ENCODE measurements around the gene GUK1. TPM values are rescaled to one million over a fixed set of nuclear protein-coding genes. Genes with fewer than 3 reads are reported as not detected.
A peak's percentile ranks its signal among the peaks of the same experiment; 100 is the strongest.

The GUK1 gene
- polyA plus RNA-seq, 3 donors, result 262 to 391 (median 316) TPM

DNA sequence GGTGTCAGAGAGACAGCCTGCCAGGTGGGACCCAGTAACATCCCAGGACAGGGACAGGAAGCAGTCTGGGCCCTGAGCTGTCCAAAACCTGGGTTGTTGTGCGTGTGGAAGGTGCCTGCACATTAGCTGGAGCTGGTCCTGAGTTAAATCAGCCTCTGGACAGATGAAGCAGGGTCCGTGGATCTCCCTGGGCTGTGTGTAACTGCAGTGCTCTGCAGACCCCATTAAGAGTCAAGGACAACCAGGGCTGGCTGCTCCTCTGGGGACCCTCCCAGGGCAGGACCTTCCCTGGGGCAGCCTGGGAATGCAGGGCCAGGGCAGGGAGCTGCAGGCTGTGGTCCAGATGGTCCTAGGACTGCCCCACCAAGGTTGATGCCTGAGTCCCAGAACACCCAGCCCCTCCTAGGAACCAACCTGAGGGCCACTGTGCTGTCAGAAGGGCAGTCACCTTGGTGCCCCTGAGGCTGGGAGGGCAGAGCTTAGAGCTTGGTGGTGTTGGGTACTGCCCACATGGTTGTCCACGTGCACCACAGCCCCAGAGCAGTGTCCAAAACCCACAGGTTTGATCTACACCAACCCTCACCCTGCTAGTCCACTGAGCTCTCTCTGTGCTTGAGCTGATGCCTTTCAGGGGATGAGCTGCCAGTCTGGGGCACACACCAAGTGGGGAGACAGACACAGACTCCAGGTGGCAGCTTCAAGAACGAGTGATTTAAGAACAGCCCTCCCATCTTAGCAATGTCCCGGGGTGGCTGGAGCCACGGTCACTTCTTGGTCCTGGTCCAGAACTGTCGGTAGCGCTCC is 33.9 kb upstream of the GUK1 start:
- H3K4me3 Mint-ChIP-seq, result no peak overlapping the region
- H3K27me3 Mint-ChIP-seq (ENCODE audit: low read depth in 3 of 3), result peaks cover 0 to 2% (median 0%) of the 10 kb centered on the region in 3 donors
- peaks cover 55% of the 10 kb centered on the region for H3K79me2 ChIP-seq (ENCODE audit: insufficient read depth, low read length)
- intact Hi-C loops (cut with micrococcal nuclease), result loop anchor here (2.0 to 5.0 kb wide), 2 partner anchors 17 to 36 kb away; partner anchors contain the start of gene GUK1 (in 1 of the 2)
- peak overlapping the region in 4 of 7 donors; percentile 15 to 65 (median 36) for H3K27ac Mint-ChIP-seq
- peaks cover 7% of the 10 kb centered on the region for H4K20me1 ChIP-seq (ENCODE audit: insufficient read depth, low read length)
- peaks cover 11 to 21% of the 10 kb centered on the region in 2 donors for H3K36me3 ChIP-seq (replicated peaks in 1 of 2; ENCODE audit: control insufficient read depth in 1 of 2, insufficient read depth in 2 of 2, low read length in 2 of 2)
- H3K9ac ChIP-seq (ENCODE audit: insufficient read depth, low read length, poor library complexity, severe bottlenecking), result no peak overlapping the region
- H3K4me3 ChIP-seq (replicated peaks in 1 of 3; ENCODE audit: low read depth in 2 of 3, low read length in 3 of 3), result no peak overlapping the region
- H3K4me2 ChIP-seq (replicated peaks; ENCODE audit: extremely low read depth, low read length, poor library complexity, severe bottlenecking), result no peak overlapping the region
- H3K4me1 Mint-ChIP-seq, result peaks cover 50% of the 10 kb centered on the region
- H3K4me1 ChIP-seq (ENCODE audit: control insufficient read depth in 1 of 2, insufficient read depth in 2 of 2, low read length in 2 of 2), result peaks cover 49 to 68% of the 10 kb centered on the region in 2 donors
- 88% methylated on average over 7 of the region's 8 CpGs for WGBS (ENCODE audit: insufficient coverage)
- no peaks in the 10 kb centered on the region for H3K27me3 ChIP-seq (ENCODE audit: control insufficient read depth in 2 of 2, insufficient read depth in 2 of 2, low read length in 2 of 2)
- no peak overlapping the region for H3K27ac ChIP-seq (ENCODE audit: low read depth in 1 of 2, low read length in 2 of 2)
- peaks cover 13 to 21% of the 10 kb centered on the region in 2 donors for H3K36me3 Mint-ChIP-seq
- TF ChIP-seq, protein P1, sequence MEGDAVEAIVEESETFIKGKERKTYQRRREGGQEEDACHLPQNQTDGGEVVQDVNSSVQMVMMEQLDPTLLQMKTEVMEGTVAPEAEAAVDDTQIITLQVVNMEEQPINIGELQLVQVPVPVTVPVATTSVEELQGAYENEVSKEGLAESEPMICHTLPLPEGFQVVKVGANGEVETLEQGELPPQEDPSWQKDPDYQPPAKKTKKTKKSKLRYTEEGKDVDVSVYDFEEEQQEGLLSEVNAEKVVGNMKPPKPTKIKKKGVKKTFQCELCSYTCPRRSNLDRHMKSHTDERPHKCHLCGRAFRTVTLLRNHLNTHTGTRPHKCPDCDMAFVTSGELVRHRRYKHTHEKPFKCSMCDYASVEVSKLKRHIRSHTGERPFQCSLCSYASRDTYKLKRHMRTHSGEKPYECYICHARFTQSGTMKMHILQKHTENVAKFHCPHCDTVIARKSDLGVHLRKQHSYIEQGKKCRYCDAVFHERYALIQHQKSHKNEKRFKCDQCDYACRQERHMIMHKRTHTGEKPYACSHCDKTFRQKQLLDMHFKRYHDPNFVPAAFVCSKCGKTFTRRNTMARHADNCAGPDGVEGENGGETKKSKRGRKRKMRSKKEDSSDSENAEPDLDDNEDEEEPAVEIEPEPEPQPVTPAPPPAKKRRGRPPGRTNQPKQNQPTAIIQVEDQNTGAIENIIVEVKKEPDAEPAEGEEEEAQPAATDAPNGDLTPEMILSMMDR (IDR thresholded peaks at IDR 0.05), result no peak
- DNase-seq, result no peak
- no peaks in the 10 kb centered on the region for H3K9me3 ChIP-seq (replicated peaks in 1 of 2; ENCODE audit: control insufficient read depth in 1 of 2, insufficient read depth in 1 of 2, low read length in 2 of 2)
- peaks cover 0 to 2% (median 1%) of the 10 kb centered on the region in 7 donors for H3K9me3 Mint-ChIP-seq
- no peak overlapping the region for H2AFZ ChIP-seq (ENCODE audit: insufficient read depth, low read depth, low read length, poor library complexity, severe bottlenecking)

GRCh38 chr1:228106800-228107054 is 33.4 kb upstream of the GUK1 start:
- Histone ChIP-seq H3K27ac (ENCODE audit: low read depth in 1 of 2, low read length in 2 of 2) (no peak overlapping the region), H3K9me3 (replicated peaks in 1 of 2; ENCODE audit: control insufficient read depth in 1 of 2, insufficient read depth in 1 of 2, low read length in 2 of 2) (no peaks in the 10 kb centered on the region), H2AFZ (ENCODE audit: insufficient read depth, low read depth, low read length, poor library complexity, severe bottlenecking) (no peak overlapping the region), H3K9ac (ENCODE audit: insufficient read depth, low read length, poor library complexity, severe bottlenecking) (no peak overlapping the region), H3K79me2 (ENCODE audit: insufficient read depth, low read length) (peaks cover 50% of the 10 kb centered on the region), H3K4me1 (ENCODE audit: control insufficient read depth in 1 of 2, insufficient read depth in 2 of 2, low read length in 2 of 2) (peaks cover 44 to 63% of the 10 kb centered on the region in 2 donors), H3K36me3 (replicated peaks in 1 of 2; ENCODE audit: control insufficient read depth in 1 of 2, insufficient read depth in 2 of 2, low read length in 2 of 2) (peaks cover 11 to 21% of the 10 kb centered on the region in 2 donors), H3K27me3 (ENCODE audit: control insufficient read depth in 2 of 2, insufficient read depth in 2 of 2, low read length in 2 of 2) (no peaks in the 10 kb centered on the region), H3K4me2 (replicated peaks; ENCODE audit: extremely low read depth, low read length, poor library complexity, severe bottlenecking) (no peak overlapping the region), H3K4me3 (replicated peaks in 1 of 3; ENCODE audit: low read depth in 2 of 3, low read length in 3 of 3) (no peak overlapping the region), H4K20me1 (ENCODE audit: insufficient read depth, low read length) (peaks cover 2% of the 10 kb centered on the region)
- peaks cover 48% of the 10 kb centered on the region for H3K4me1 Mint-ChIP-seq
- peaks cover 13 to 21% of the 10 kb centered on the region in 2 donors for H3K36me3 Mint-ChIP-seq
- H3K27ac Mint-ChIP-seq, result peak overlapping the region in 2 of 7 donors; percentile 55 to 60
- no peak for DNase-seq
- TF ChIP-seq, protein P1 (IDR thresholded peaks at IDR 0.05), result no peak
- peaks cover 0 to 3% (median 1%) of the 10 kb centered on the region in 7 donors for H3K9me3 Mint-ChIP-seq
- H3K4me3 Mint-ChIP-seq, result no peak overlapping the region
- intact Hi-C loops (cut with micrococcal nuclease), result loop anchor here in 1 of 2 donors (5.0 kb wide), 1 partner anchor 36 kb away; the partner anchor contains the start of gene GUK1
- 95% methylated on average over 9 of the region's 9 CpGs for WGBS (ENCODE audit: insufficient coverage)
- H3K27me3 Mint-ChIP-seq (ENCODE audit: low read depth in 3 of 3), result no peaks in the 10 kb centered on the region
